Neural progenitor cell (in vitro differentiated cells): Measurements from ENCODE around the gene CEP120.

Source experiments
- EZH2 ChIP-seq: fragments of 200-600 bp; sonication (generic); IDR thresholded peaks from 2 replicates; pipeline ENCODE4 v1.6.1; 2017; ENCODE audit warnings: antibody characterized with exemption, mild to moderate bottlenecking, moderate library complexity
- EZH2phosphoT487 ChIP-seq: fragments of 200-600 bp; sonication (generic); IDR thresholded peaks from 2 replicates; pipeline ENCODE4 v1.6.1; 2017; ENCODE audit warnings: antibody characterized with exemption
- TF ChIP-seq, protein P1 (sequence below): fragments of 200-600 bp; sonication (generic); IDR thresholded peaks from 2 replicates; pipeline ENCODE4 v1.5.1; 2017; ENCODE audit warnings: antibody characterized with exemption, mild to moderate bottlenecking

DNA sequence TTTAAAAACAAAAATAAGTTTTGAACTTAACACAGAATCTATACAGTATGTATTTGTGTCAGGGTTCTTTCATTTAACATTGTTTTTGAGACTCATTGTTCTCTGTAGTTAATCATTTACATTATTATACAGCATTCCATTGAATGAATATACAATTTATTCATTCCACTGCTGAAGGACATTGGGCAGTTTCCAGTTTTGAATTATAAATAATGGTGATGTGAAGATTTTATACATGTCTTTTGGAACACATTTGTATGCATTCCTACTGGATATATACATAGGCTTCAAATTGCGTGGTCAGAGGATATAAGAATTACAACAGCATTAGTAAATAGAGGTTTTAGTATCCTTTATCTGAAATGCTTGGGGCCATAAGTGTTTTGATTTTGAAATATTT is 72.0 kb downstream of the CEP120 start:
- TF ChIP-seq, protein P1, sequence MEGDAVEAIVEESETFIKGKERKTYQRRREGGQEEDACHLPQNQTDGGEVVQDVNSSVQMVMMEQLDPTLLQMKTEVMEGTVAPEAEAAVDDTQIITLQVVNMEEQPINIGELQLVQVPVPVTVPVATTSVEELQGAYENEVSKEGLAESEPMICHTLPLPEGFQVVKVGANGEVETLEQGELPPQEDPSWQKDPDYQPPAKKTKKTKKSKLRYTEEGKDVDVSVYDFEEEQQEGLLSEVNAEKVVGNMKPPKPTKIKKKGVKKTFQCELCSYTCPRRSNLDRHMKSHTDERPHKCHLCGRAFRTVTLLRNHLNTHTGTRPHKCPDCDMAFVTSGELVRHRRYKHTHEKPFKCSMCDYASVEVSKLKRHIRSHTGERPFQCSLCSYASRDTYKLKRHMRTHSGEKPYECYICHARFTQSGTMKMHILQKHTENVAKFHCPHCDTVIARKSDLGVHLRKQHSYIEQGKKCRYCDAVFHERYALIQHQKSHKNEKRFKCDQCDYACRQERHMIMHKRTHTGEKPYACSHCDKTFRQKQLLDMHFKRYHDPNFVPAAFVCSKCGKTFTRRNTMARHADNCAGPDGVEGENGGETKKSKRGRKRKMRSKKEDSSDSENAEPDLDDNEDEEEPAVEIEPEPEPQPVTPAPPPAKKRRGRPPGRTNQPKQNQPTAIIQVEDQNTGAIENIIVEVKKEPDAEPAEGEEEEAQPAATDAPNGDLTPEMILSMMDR = no peak
- TF ChIP-seq EZH2 (no peak), EZH2phosphoT487 (no peak)
